SKM-1 (cell line): ENCODE measurements around the gene DCUN1D4.
"Not testable (repeated sequence)": the region's sequence is repeated elsewhere in the genome, so short reads cannot be mapped to it uniquely, and the experiment has no call there.

ENCODE experiments used
- DNase-seq: peaks from one replicate; lab custom pipeline; 2025; ENCODE audit not compliant: unreplicated experiment; lab: John Stamatoyannopoulos, UW

The DCUN1D4 gene

GRCh38 chr4:51893402-51893801 is 50.4 kb downstream of the DCUN1D4 start:
- DNase-seq, result not testable (repeated sequence)

- DNase-seq, result no peak
Observed at GRCh38 chr4:51894059-51894645, 51.2 kb downstream of the DCUN1D4 start.

GRCh38 chr4:51895158-51895557 is 52.2 kb downstream of the DCUN1D4 start:
- no peak for DNase-seq

GRCh38 chr4:51895816-51896408 is 53.0 kb downstream of the DCUN1D4 start:
- peak; percentile 34 for DNase-seq

- no peak for DNase-seq
Observed at GRCh38 chr4:51901363-51901762, 58.4 kb downstream of the DCUN1D4 start.

GRCh38 chr4:51906167-51906958 is 63.4 kb downstream of the DCUN1D4 start:
- DNase-seq, result peak; percentile 57

- DNase-seq, result no peak
Observed at GRCh38 chr4:51907006-51907669, 64.2 kb downstream of the DCUN1D4 start.

GRCh38 chr4:51909236-51909703 is 66.3 kb downstream of the DCUN1D4 start:
- DNase-seq, result no peak

GRCh38 chr4:51918251-51918650 is 75.3 kb downstream of the DCUN1D4 start:
- DNase-seq, result no peak

GRCh38 chr4:51923343-51923742 is 80.4 kb downstream of the DCUN1D4 start:
- DNase-seq, result no peak

- no peak for DNase-seq
Observed at GRCh38 chr4:51925307-51925706, 82.4 kb downstream of the DCUN1D4 start.

GRCh38 chr4:51930557-51930956 is 87.6 kb downstream of the DCUN1D4 start:
- no peak for DNase-seq

- no peak for DNase-seq
Observed at GRCh38 chr4:51931461-51931860, 88.5 kb downstream of the DCUN1D4 start.

GRCh38 chr4:51932261-51932660 is 89.3 kb downstream of the DCUN1D4 start:
- no peak for DNase-seq

GRCh38 chr4:51932684-51933083 is 89.7 kb downstream of the DCUN1D4 start:
- DNase-seq, result no peak

- not testable (repeated sequence) for DNase-seq
Observed at GRCh38 chr4:51940460-51940859, 97.5 kb downstream of the DCUN1D4 start.

GRCh38 chr4:51942108-51942832 is 99.3 kb downstream of the DCUN1D4 start:
- no peak for DNase-seq

GRCh38 chr4:51942833-51943215 is 99.9 kb downstream of the DCUN1D4 start:
- no peak for DNase-seq

GRCh38 chr4:51943221-51943620 is 100.3 kb downstream of the DCUN1D4 start:
- DNase-seq, result no peak

GRCh38 chr4:51958199-51958968 is 115.4 kb downstream of the DCUN1D4 start:
- no peak for DNase-seq
